Measurements from ENCODE around the gene RASA4B.
"Not testable (repeated sequence)": the region's sequence is repeated elsewhere in the genome, so short reads cannot be mapped to it uniquely, and the experiment has no call there.

- TF ChIP-seq, protein P1, sequence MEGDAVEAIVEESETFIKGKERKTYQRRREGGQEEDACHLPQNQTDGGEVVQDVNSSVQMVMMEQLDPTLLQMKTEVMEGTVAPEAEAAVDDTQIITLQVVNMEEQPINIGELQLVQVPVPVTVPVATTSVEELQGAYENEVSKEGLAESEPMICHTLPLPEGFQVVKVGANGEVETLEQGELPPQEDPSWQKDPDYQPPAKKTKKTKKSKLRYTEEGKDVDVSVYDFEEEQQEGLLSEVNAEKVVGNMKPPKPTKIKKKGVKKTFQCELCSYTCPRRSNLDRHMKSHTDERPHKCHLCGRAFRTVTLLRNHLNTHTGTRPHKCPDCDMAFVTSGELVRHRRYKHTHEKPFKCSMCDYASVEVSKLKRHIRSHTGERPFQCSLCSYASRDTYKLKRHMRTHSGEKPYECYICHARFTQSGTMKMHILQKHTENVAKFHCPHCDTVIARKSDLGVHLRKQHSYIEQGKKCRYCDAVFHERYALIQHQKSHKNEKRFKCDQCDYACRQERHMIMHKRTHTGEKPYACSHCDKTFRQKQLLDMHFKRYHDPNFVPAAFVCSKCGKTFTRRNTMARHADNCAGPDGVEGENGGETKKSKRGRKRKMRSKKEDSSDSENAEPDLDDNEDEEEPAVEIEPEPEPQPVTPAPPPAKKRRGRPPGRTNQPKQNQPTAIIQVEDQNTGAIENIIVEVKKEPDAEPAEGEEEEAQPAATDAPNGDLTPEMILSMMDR (IDR thresholded peaks at IDR 0.05), result not testable (repeated sequence)
- not testable (repeated sequence) for TF ChIP-seq EP300, POLR2A, POLR2AphosphoS5 (IDR thresholded peaks at IDR 0.05)
These were observed 5.6 kb downstream of the RASA4B start for GRCh38 chr7:102511860-102512522.

Data from stomach (tissue), 4 donors.